Endothelial cell of umbilical vein (primary cell): ENCODE data around the gene NAGLU. TPM values are rescaled to one million over a fixed set of nuclear protein-coding genes. Genes with fewer than 3 reads are reported as not detected.

Source experiments
- BruUV-seq: library from RNA; stranded (reverse); fragments of 400-500 nt; replicated peaks from 2 replicates; lab custom pipeline; 2021; lab: Mats Ljungman, UMichigan
- CTCF ChIA-PET: fragments of 300-600, 350-600 bp; sonication (Branson Sonifier 250); formaldehyde crosslinking; loops from one replicate; lab custom pipeline; 2021; ENCODE audit warnings: antibody characterized with exemption, inconsistent platforms; lab: Charles Lee
- POLR2A ChIA-PET: fragments of 300-600, 350-600 bp; sonication (Branson Sonifier 250); formaldehyde crosslinking; loops from one replicate; lab custom pipeline; 2021; ENCODE audit warnings: antibody characterized with exemption, inconsistent platforms; lab: Charles Lee
- DNase-seq: peaks from one replicate; pipeline ENCODE4 v3.0.0-alpha.2; 2011; ENCODE audit warnings: low read depth, low spot score
- FAIRE-seq: peaks from 2 replicates; lab custom pipeline; 2011; peaks lifted over from hg19 to GRCh38; lab: Jason Lieb, UNC
- H2AFZ ChIP-seq: 2 replicates; pipeline ENCODE4 v1.6.0; 2012; ENCODE audit warnings: low read depth, low read length, control low read depth, inconsistent platforms
- H3K27ac ChIP-seq: 2 replicates; pipeline ENCODE4 v1.5.1; 2011; ENCODE audit warnings: low read depth, mild to moderate bottlenecking, control low read depth, low read length, moderate library complexity; ENCODE audit not compliant: insufficient read depth
- H3K27me3 ChIP-seq, 2 experiments: 2 replicates each; pipeline versions ENCODE4 v1.6.0 to v1.6.1; 2011; ENCODE audit warnings: low read length in 2 of 2, mixed read lengths in 1 of 2; ENCODE audit not compliant: control insufficient read depth in 2 of 2, insufficient read depth in 2 of 2
- H3K36me3 ChIP-seq, 2 experiments: 2 replicates in 1 of 2; 3 replicates in 1 of 2; pipeline ENCODE4 v1.5.1; 2011; ENCODE audit warnings: low read length in 2 of 2, mild to moderate bottlenecking in 1 of 2, moderate library complexity in 1 of 2; ENCODE audit not compliant: control insufficient read depth in 2 of 2, insufficient read depth in 2 of 2; ENCODE audit errors: extremely low read depth in 1 of 2
- H3K4me1 ChIP-seq: 3 replicates; pipeline ENCODE4 v1.5.1; 2011; ENCODE audit warnings: mild to moderate bottlenecking, low read length; ENCODE audit not compliant: control insufficient read depth, insufficient read depth; ENCODE audit errors: extremely low read depth
- H3K4me2 ChIP-seq: 2 replicates; pipeline ENCODE4 v1.6.1; 2011; ENCODE audit warnings: low read length, control low read depth, mixed read lengths; ENCODE audit not compliant: insufficient read depth
- H3K4me3 ChIP-seq, 3 experiments: fragments of 200-600 bp in 1 of 3; sonication (generic), shearing (Covaris generic) in 1 of 3; replicated peaks in 1 of 3; 2 replicates each; pipeline ENCODE4 v1.5.1; 2011 to 2016; ENCODE audit warnings: control low read depth in 3 of 3, low read length in 3 of 3, mild to moderate bottlenecking in 2 of 3, inconsistent platforms in 1 of 3, low read depth in 1 of 3, moderate library complexity in 1 of 3; ENCODE audit not compliant: insufficient read depth in 1 of 3
- H3K79me2 ChIP-seq: 2 replicates; pipeline ENCODE4 v1.6.0; 2012; ENCODE audit warnings: low read length, inconsistent platforms; ENCODE audit not compliant: control insufficient read depth, insufficient read depth
- H3K9ac ChIP-seq: replicated peaks from 2 replicates; pipeline ENCODE3; 2011; ENCODE audit warnings: low read length, control low read depth; ENCODE audit not compliant: insufficient read depth; ENCODE audit errors: extremely low read depth
- H3K9me1 ChIP-seq: replicated peaks from 3 replicates; pipeline ENCODE4 v1.6.0; 2011; ENCODE audit warnings: mild to moderate bottlenecking, low read length; ENCODE audit not compliant: control insufficient read depth, insufficient read depth; ENCODE audit errors: extremely low read depth
- H3K9me3 ChIP-seq: replicated peaks from 2 replicates; pipeline ENCODE4 v1.5.1; 2012; ENCODE audit warnings: low read length, inconsistent platforms; ENCODE audit not compliant: control insufficient read depth, insufficient read depth
- H4K20me1 ChIP-seq: replicated peaks from 2 replicates; pipeline ENCODE3; 2011; ENCODE audit warnings: mild to moderate bottlenecking, low read length; ENCODE audit not compliant: control insufficient read depth, insufficient read depth; ENCODE audit errors: extremely low read depth
- CTCF ChIP-seq, 2 donors: IDR thresholded peaks; 1 replicate in 1 of 2; 2 replicates in 1 of 2; pipeline ENCODE4 v1.5.1; 2011; ENCODE audit warnings: low read length in 2 of 2, mild to moderate bottlenecking in 2 of 2, moderate library complexity in 2 of 2, control low read depth in 1 of 2, inconsistent platforms in 1 of 2, low read depth in 1 of 2; ENCODE audit not compliant: insufficient read depth in 1 of 2; ENCODE audit errors: extremely low read depth in 1 of 2
- FOS ChIP-seq: IDR thresholded peaks from 2 replicates; pipeline ENCODE4 v1.6.1; 2011; ENCODE audit warnings: mild to moderate bottlenecking, low read length, moderate library complexity, borderline replicate concordance; ENCODE audit not compliant: insufficient read depth
- MAX ChIP-seq: IDR thresholded peaks from 2 replicates; pipeline ENCODE4 v1.6.1; 2011; ENCODE audit not compliant: insufficient read depth, insufficient read length
- POLR2A ChIP-seq: IDR thresholded peaks from 2 replicates; pipeline ENCODE4 v1.6.1; 2012; ENCODE audit warnings: low read depth, mild to moderate bottlenecking, control low read depth, low read length
- POLR2AphosphoS5 ChIP-seq: IDR thresholded peaks from 2 replicates; pipeline ENCODE4 v1.6.1; 2012; ENCODE audit warnings: low read depth, mild to moderate bottlenecking, control low read depth, low read length, moderate library complexity; ENCODE audit not compliant: insufficient read depth
- dilution Hi-C: fragments of 300-500 bp; cut with MboI; formaldehyde crosslinking; loops from one replicate; pipeline ENCODE4 v1.15.0; 2019; ENCODE audit warnings: low sequenced_read_pairs; ENCODE audit not compliant: extremely low pct_ligation_motif_present
- intact Hi-C: fragments of 100-400 bp; cut with micrococcal nuclease; formaldehyde crosslinking; loops from one replicate; pipeline ENCODE4 v1.10.0; 2022
- polyA plus RNA-seq, 4 experiments: library from polyadenylated mRNA; depleted of rRNA in 3 of 4; stranded (reverse) in 3 of 4; unstranded in 1 of 4; fragments of >200 nt; gene quantifications; 2 replicates each; pipeline versions ENCODE4 v1.2.1 to v1.2.3, GENCODE V29; 2011 to 2012; ENCODE audit warnings: missing spikeins in 1 of 4
- total RNA-seq: library from RNA; stranded (reverse); gene quantifications from 2 replicates; pipeline ENCODE4 v1.2.3, GENCODE V29; 2021

The NAGLU gene
- total and polyA plus RNA-seq, 2 donors (not counting 3 experiments of a cell fraction or from before 2014, with no cell fraction given) = 50.2 to 54.2 TPM

GRCh38 chr17:42527932-42528331 lies 8.1 kb upstream of the NAGLU start:
- no peak overlapping the region for H2AFZ ChIP-seq
- no peaks in the 10 kb centered on the region for H4K20me1 ChIP-seq
- intact Hi-C loops (loop anchor here (1.0 to 10.0 kb wide), 9 partner anchors 10 to 503 kb away; partner anchors contain the start of gene NKIRAS2), dilution Hi-C loops (no loop called here)
- H3K79me2 ChIP-seq = no peaks in the 10 kb centered on the region
- H3K4me2 ChIP-seq = no peak overlapping the region
- H3K9me3 ChIP-seq = no peaks in the 10 kb centered on the region
- no peak for FAIRE-seq
- no peak overlapping the region for H3K4me3 ChIP-seq
- no peak overlapping the region for H3K27ac ChIP-seq
- no peak for DNase-seq
- TF ChIP-seq POLR2AphosphoS5 = no peak
- no peak for TF ChIP-seq FOS
- TF ChIP-seq POLR2A = no peak
- no peak for TF ChIP-seq MAX
- no peak for TF ChIP-seq CTCF (IDR thresholded peaks at IDR 0.05; ENCODE audit: extremely low read depth in 1 of 2, insufficient read depth in 1 of 2, low read depth in 1 of 2, low read length in 2 of 2)
- ChIA-PET CTCF (interaction anchor here (0.6 to 3.8 kb wide), 47 partner anchors 9 to 344 kb away, joined by 3 to 114 read pairs (median 5); partner anchors contain the start of genes CAVIN1, NAGLU, STAT3 and STAT5B), POLR2A (interaction anchor here (0.6 to 1.1 kb wide), 4 partner anchors 10 to 306 kb away, joined by 3 to 6 read pairs (median 6); partner anchors contain the start of gene CAVIN1)
- no peak overlapping the region for H3K9ac ChIP-seq
- no peaks in the 10 kb centered on the region for H3K27me3 ChIP-seq
- peaks cover 12% of the 10 kb centered on the region for H3K4me1 ChIP-seq
- H3K9me1 ChIP-seq = no peaks in the 10 kb centered on the region
- H3K36me3 ChIP-seq = no peaks in the 10 kb centered on the region
- BruUV-seq = no TSS peak
